CD14-positive monocyte (primary cell): Measurements from ENCODE around the gene PAK5. TPM values are rescaled to one million over a fixed set of nuclear protein-coding genes. Genes with fewer than 3 reads are reported as not detected.

Source experiments
- DNase-seq, 3 donors: peaks; one replicate each; pipeline ENCODE4 v3.0.0-alpha.2; 2011 to 2022
- H2AFZ ChIP-seq: 2 replicates; pipeline ENCODE4 v1.6.0; 2012; ENCODE audit warnings: mild to moderate bottlenecking, low read depth, low read length, inconsistent platforms; ENCODE audit not compliant: insufficient read depth, poor library complexity, severe bottlenecking
- H3K27ac ChIP-seq, 2 donors: 1 replicate in 1 of 2; 2 replicates in 1 of 2; pipeline ENCODE4 v1.5.1; 2012 to 2013; ENCODE audit warnings: low read length in 2 of 2, control low read depth in 1 of 2, inconsistent platforms in 1 of 2, low read depth in 1 of 2, mild to moderate bottlenecking in 1 of 2
- H3K27me3 ChIP-seq, 2 donors: one replicate each; pipeline versions ENCODE4 v1.6.0 to v1.6.1; 2011 to 2013; ENCODE audit warnings: low read length in 2 of 2; ENCODE audit not compliant: control insufficient read depth in 2 of 2, insufficient read depth in 2 of 2
- H3K36me3 ChIP-seq, 2 donors: replicated peaks in 1 of 2; 1 replicate in 1 of 2; 2 replicates in 1 of 2; pipeline versions ENCODE4 v1.5.1 to v1.6.1; 2012 to 2013; ENCODE audit warnings: low read length in 2 of 2, control low read depth in 1 of 2, inconsistent platforms in 1 of 2, mild to moderate bottlenecking in 1 of 2; ENCODE audit not compliant: insufficient read depth in 2 of 2, control insufficient read depth in 1 of 2
- H3K4me1 ChIP-seq, 2 donors: 1 replicate in 1 of 2; 2 replicates in 1 of 2; pipeline versions ENCODE4 v1.5.1 to v1.6.1; 2012 to 2013; ENCODE audit warnings: low read length in 2 of 2, control low read depth in 1 of 2, inconsistent platforms in 1 of 2, mild to moderate bottlenecking in 1 of 2, moderate library complexity in 1 of 2; ENCODE audit not compliant: insufficient read depth in 2 of 2, control insufficient read depth in 1 of 2
- H3K4me2 ChIP-seq: replicated peaks from 2 replicates; pipeline ENCODE3; 2012; ENCODE audit warnings: low read length, moderate library complexity, mild to moderate bottlenecking; ENCODE audit not compliant: poor library complexity, severe bottlenecking; ENCODE audit errors: extremely low read depth
- H3K4me3 ChIP-seq, 3 experiments: fragments of 200-600 bp in 1 of 3; sonication (generic) in 1 of 3; replicated peaks in 1 of 3; 1 replicate in 2 of 3; 2 replicates in 1 of 3; pipeline ENCODE4 v1.5.1; 2011 to 2013; ENCODE audit warnings: low read length in 3 of 3, mild to moderate bottlenecking in 3 of 3, control low read depth in 2 of 3, low read depth in 2 of 3, inconsistent platforms in 1 of 3, moderate library complexity in 1 of 3
- H3K79me2 ChIP-seq: 2 replicates; pipeline ENCODE4 v1.6.0; 2012; ENCODE audit warnings: mild to moderate bottlenecking, control low read depth, inconsistent platforms, low read length, moderate library complexity; ENCODE audit not compliant: insufficient read depth
- H3K9ac ChIP-seq: 2 replicates; pipeline ENCODE4 v1.6.0; 2017; ENCODE audit warnings: low read length, mild to moderate bottlenecking; ENCODE audit not compliant: insufficient read depth, poor library complexity, severe bottlenecking
- H3K9me3 ChIP-seq, 2 donors: replicated peaks in 1 of 2; 1 replicate in 1 of 2; 2 replicates in 1 of 2; pipeline versions ENCODE4 v1.5.1 to v1.6.1; 2012 to 2013; ENCODE audit warnings: low read length in 2 of 2, control low read depth in 1 of 2; ENCODE audit not compliant: control insufficient read depth in 1 of 2, insufficient read depth in 1 of 2
- H4K20me1 ChIP-seq: 2 replicates; pipeline ENCODE4 v1.6.0; 2012; ENCODE audit warnings: mild to moderate bottlenecking, low read length, control low read depth, moderate library complexity; ENCODE audit not compliant: insufficient read depth
- H3K27ac Mint-ChIP-seq, 7 donors: one replicate each; pipeline ENCODE4 v1.8.0; 2020; ENCODE audit warnings: mild to moderate bottlenecking in 7 of 7, mixed read lengths in 7 of 7, moderate library complexity in 6 of 7, inconsistent platforms in 2 of 7
- H3K27me3 Mint-ChIP-seq, 3 donors: one replicate each; pipeline ENCODE4 v1.8.0; 2021 to 2022; ENCODE audit warnings: low read depth in 3 of 3, mild to moderate bottlenecking in 3 of 3, mixed read lengths in 3 of 3, moderate library complexity in 3 of 3, inconsistent platforms in 1 of 3
- H3K36me3 Mint-ChIP-seq, 2 donors: one replicate each; pipeline ENCODE4 v1.8.0; 2020; ENCODE audit warnings: mixed read lengths in 2 of 2, inconsistent platforms in 1 of 2, mild to moderate bottlenecking in 1 of 2
- H3K4me1 Mint-ChIP-seq: one replicate; pipeline ENCODE4 v1.8.0; 2020; ENCODE audit warnings: mild to moderate bottlenecking, mixed read lengths
- H3K4me3 Mint-ChIP-seq, 2 donors: one replicate each; pipeline ENCODE4 v1.8.0; 2020; ENCODE audit warnings: mild to moderate bottlenecking in 2 of 2, mixed read lengths in 2 of 2, moderate library complexity in 1 of 2
- H3K9me3 Mint-ChIP-seq, 7 donors: one replicate each; pipeline ENCODE4 v1.8.0; 2020 to 2022; ENCODE audit warnings: mixed read lengths in 7 of 7, mild to moderate bottlenecking in 6 of 7, moderate library complexity in 6 of 7, inconsistent platforms in 2 of 7
- WGBS: methylation state at CpG from one replicate; pipeline ENCODE4 v1.1.5; 2013; ENCODE audit warnings: missing lambda C conversion rate; ENCODE audit not compliant: insufficient coverage; 5-methylcytosine and 5-hydroxymethylcytosine counted together
- intact Hi-C, 2 donors: fragments of 100-400 bp; cut with micrococcal nuclease; formaldehyde crosslinking; loops; one replicate each; pipeline versions ENCODE4 v1.15.0 to v1.15.1; 2023
- polyA plus RNA-seq, 3 donors: library from polyadenylated mRNA; depleted of rRNA in 1 of 3; unstranded in 2 of 3; stranded (reverse) in 1 of 3; fragments of 300-500 nt in 2 of 3; fragments of >200 nt in 1 of 3; fragmentation: Illumina TruSeq in 2 of 3; gene quantifications; 1 replicate in 2 of 3; 2 replicates in 1 of 3; pipeline ENCODE4 v1.2.3, GENCODE V29; 2012 to 2021
- TF ChIP-seq, protein P1 (sequence below): fragments of 200-600 bp; IDR thresholded peaks from one replicate; pipeline ENCODE4 v1.8.0; 2022; ENCODE audit warnings: antibody characterized with exemption, mild to moderate bottlenecking

PAK5 gene
- polyA plus RNA-seq, 3 donors: not detected

DNA sequence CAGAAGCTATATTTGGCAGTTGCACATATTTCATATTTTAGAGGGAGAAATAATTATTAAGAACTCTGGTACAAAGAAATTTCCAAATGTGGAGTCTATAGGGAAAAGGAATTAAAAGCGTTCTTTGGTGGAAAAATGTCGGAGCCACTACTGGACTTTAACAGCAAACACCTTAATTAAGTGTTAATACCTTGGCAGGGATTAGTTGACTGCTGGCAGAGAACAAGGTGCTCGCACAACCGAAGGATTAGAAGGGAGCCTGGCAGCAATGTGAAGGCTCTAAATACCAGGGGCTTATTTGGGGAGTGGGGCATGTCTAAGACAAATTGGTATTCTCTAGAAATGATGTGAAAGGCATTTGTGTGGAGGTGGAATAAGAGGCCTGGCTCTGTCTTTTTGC lies 98.9 kb downstream of the PAK5 start:
- no peaks in the 10 kb centered on the region for H3K36me3 Mint-ChIP-seq
- H2AFZ ChIP-seq: no peak overlapping the region
- no peaks in the 10 kb centered on the region for H3K27me3 ChIP-seq
- no peaks in the 10 kb centered on the region for H4K20me1 ChIP-seq
- H3K4me2 ChIP-seq: no peak overlapping the region
- H3K27ac ChIP-seq: no peak overlapping the region
- TF ChIP-seq, protein P1, sequence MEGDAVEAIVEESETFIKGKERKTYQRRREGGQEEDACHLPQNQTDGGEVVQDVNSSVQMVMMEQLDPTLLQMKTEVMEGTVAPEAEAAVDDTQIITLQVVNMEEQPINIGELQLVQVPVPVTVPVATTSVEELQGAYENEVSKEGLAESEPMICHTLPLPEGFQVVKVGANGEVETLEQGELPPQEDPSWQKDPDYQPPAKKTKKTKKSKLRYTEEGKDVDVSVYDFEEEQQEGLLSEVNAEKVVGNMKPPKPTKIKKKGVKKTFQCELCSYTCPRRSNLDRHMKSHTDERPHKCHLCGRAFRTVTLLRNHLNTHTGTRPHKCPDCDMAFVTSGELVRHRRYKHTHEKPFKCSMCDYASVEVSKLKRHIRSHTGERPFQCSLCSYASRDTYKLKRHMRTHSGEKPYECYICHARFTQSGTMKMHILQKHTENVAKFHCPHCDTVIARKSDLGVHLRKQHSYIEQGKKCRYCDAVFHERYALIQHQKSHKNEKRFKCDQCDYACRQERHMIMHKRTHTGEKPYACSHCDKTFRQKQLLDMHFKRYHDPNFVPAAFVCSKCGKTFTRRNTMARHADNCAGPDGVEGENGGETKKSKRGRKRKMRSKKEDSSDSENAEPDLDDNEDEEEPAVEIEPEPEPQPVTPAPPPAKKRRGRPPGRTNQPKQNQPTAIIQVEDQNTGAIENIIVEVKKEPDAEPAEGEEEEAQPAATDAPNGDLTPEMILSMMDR: no peak
- no peaks in the 10 kb centered on the region for H3K4me1 Mint-ChIP-seq
- no peak overlapping the region for H3K4me3 ChIP-seq
- no peak overlapping the region for H3K9ac ChIP-seq
- no peaks in the 10 kb centered on the region for H3K4me1 ChIP-seq
- H3K36me3 ChIP-seq: no peaks in the 10 kb centered on the region
- WGBS: 100% methylated on average over 2 of the region's 4 CpGs
- no peaks in the 10 kb centered on the region for H3K79me2 ChIP-seq
- H3K9me3 ChIP-seq: no peaks in the 10 kb centered on the region
- no peak for DNase-seq
- intact Hi-C loops: no loop called here
- H3K27me3 Mint-ChIP-seq: no peaks in the 10 kb centered on the region
- H3K4me3 Mint-ChIP-seq: no peak overlapping the region
- peaks cover 0 to 13% (median 3%) of the 10 kb centered on the region in 7 donors for H3K9me3 Mint-ChIP-seq
- H3K27ac Mint-ChIP-seq: no peak overlapping the region

GRCh38 chr20:9736373-9736772 lies 102.5 kb downstream of the PAK5 start:
- Histone ChIP-seq H4K20me1 (no peaks in the 10 kb centered on the region), H3K36me3 (no peaks in the 10 kb centered on the region), H3K4me3 (no peak overlapping the region), H2AFZ (no peak overlapping the region), H3K9ac (no peak overlapping the region), H3K79me2 (no peaks in the 10 kb centered on the region), H3K27me3 (no peaks in the 10 kb centered on the region), H3K4me2 (no peak overlapping the region), H3K4me1 (no peaks in the 10 kb centered on the region), H3K27ac (no peak overlapping the region), H3K9me3 (no peaks in the 10 kb centered on the region)
- Mint-ChIP-seq H3K9me3 (peaks cover 0 to 7% (median 3%) of the 10 kb centered on the region in 7 donors), H3K4me1 (no peaks in the 10 kb centered on the region), H3K27me3 (peaks cover 0 to 4% (median 0%) of the 10 kb centered on the region in 3 donors), H3K27ac (no peak overlapping the region), H3K4me3 (no peak overlapping the region), H3K36me3 (no peaks in the 10 kb centered on the region)
- intact Hi-C loops: no loop called here
- DNase-seq: no peak
- WGBS: no CpG with 5 or more reads among the region's 2 CpGs
- TF ChIP-seq, protein P1: no peak
